H9 (cell line): Measurements from ENCODE around the gene MCF2L. TPM values are rescaled to one million over a fixed set of nuclear protein-coding genes. Genes with fewer than 3 reads are reported as not detected.

Experiments used
- DNase-seq: peaks from one replicate; pipeline ENCODE4 v3.0.0-alpha.2; 2017
- H2AFZ ChIP-seq: one replicate; pipeline ENCODE4 v1.6.1; 2013; ENCODE audit warnings: mild to moderate bottlenecking, low read length, control low read depth, moderate library complexity
- H2AK5ac ChIP-seq: 2 replicates; pipeline ENCODE4 v1.6.1; 2013; ENCODE audit warnings: low read length, control low read depth, mixed read lengths; ENCODE audit not compliant: insufficient read length
- H2BK120ac ChIP-seq: one replicate; pipeline ENCODE4 v1.6.1; 2013; ENCODE audit warnings: low read depth, mild to moderate bottlenecking, low read length, control low read depth, inconsistent platforms; ENCODE audit not compliant: poor library complexity, severe bottlenecking
- H2BK12ac ChIP-seq: 2 replicates; pipeline ENCODE4 v1.6.1; 2013; ENCODE audit warnings: low read length, control low read depth, mixed read lengths, low read depth; ENCODE audit not compliant: insufficient read length
- H2BK15ac ChIP-seq: 2 replicates; pipeline ENCODE4 v1.6.1; 2013; ENCODE audit warnings: low read depth, low read length, control low read depth
- H2BK20ac ChIP-seq: one replicate; pipeline ENCODE4 v1.6.1; 2013; ENCODE audit warnings: low read depth, mild to moderate bottlenecking, low read length, control low read depth, inconsistent platforms; ENCODE audit not compliant: poor library complexity, severe bottlenecking
- H2BK5ac ChIP-seq: 2 replicates; pipeline ENCODE4 v1.6.1; 2013; ENCODE audit warnings: low read length, control low read depth, mixed read lengths; ENCODE audit not compliant: insufficient read length
- H3K14ac ChIP-seq: 2 replicates; pipeline ENCODE4 v1.6.1; 2013; ENCODE audit warnings: low read length, control low read depth; ENCODE audit not compliant: insufficient read depth
- H3K18ac ChIP-seq: 2 replicates; pipeline ENCODE4 v1.6.1; 2013; ENCODE audit warnings: low read depth, mild to moderate bottlenecking, mixed read lengths, low read length, control low read depth; ENCODE audit not compliant: insufficient read length
- H3K23ac ChIP-seq: 2 replicates; pipeline ENCODE4 v1.6.1; 2013; ENCODE audit warnings: low read length, control low read depth, mixed read lengths, low read depth; ENCODE audit not compliant: insufficient read length
- H3K23me2 ChIP-seq: 2 replicates; pipeline ENCODE4 v1.6.1; 2013; ENCODE audit warnings: low read depth, mild to moderate bottlenecking, mixed read lengths, low read length, control low read depth; ENCODE audit not compliant: insufficient read length, poor library complexity, severe bottlenecking
- H3K27ac ChIP-seq: 2 replicates; pipeline ENCODE4 v1.5.1; 2013; ENCODE audit warnings: low read length, control low read depth, mixed read lengths, low read depth; ENCODE audit not compliant: insufficient read length
- H3K27me3 ChIP-seq: 2 replicates; pipeline ENCODE4 v1.6.1; 2013; ENCODE audit warnings: low read length, control low read depth, inconsistent platforms; ENCODE audit not compliant: insufficient read depth
- H3K4ac ChIP-seq: 2 replicates; pipeline ENCODE4 v1.6.1; 2013; ENCODE audit warnings: low read depth, mild to moderate bottlenecking, control low read depth, inconsistent platforms, low read length, moderate library complexity
- H3K4me1 ChIP-seq: 2 replicates; pipeline ENCODE4 v1.6.1; 2013; ENCODE audit warnings: low read length, control low read depth, inconsistent platforms; ENCODE audit not compliant: insufficient read depth
- H3K4me2 ChIP-seq: 2 replicates; pipeline ENCODE4 v1.6.1; 2013; ENCODE audit warnings: low read length, control low read depth, mixed read lengths; ENCODE audit not compliant: insufficient read length, insufficient read depth
- H3K56ac ChIP-seq: 2 replicates; pipeline ENCODE4 v1.6.1; 2013; ENCODE audit warnings: low read depth, mild to moderate bottlenecking, mixed read lengths, low read length, control low read depth; ENCODE audit not compliant: insufficient read length
- H3K79me1 ChIP-seq: 2 replicates; pipeline ENCODE4 v1.6.1; 2013; ENCODE audit warnings: low read depth, mild to moderate bottlenecking, moderate library complexity, low read length, control low read depth, inconsistent platforms; ENCODE audit not compliant: insufficient read depth, poor library complexity, severe bottlenecking
- H3K79me2 ChIP-seq: 2 replicates; pipeline ENCODE4 v1.6.1; 2013; ENCODE audit warnings: low read length, control low read depth, inconsistent platforms; ENCODE audit not compliant: insufficient read depth
- H3K9ac ChIP-seq: 2 replicates; pipeline ENCODE4 v1.6.1; 2013; ENCODE audit warnings: low read length, control low read depth, mixed read lengths; ENCODE audit not compliant: insufficient read length; ENCODE audit errors: extremely low read depth
- H3K9me3 ChIP-seq: one replicate; pipeline ENCODE4 v1.6.1; 2013; ENCODE audit warnings: low read depth, low read length, inconsistent platforms; ENCODE audit not compliant: control insufficient read depth
- H3T11ph ChIP-seq: one replicate; pipeline ENCODE4 v1.6.1; 2013; ENCODE audit warnings: mild to moderate bottlenecking, low read length, control low read depth, inconsistent platforms
- H4K20me1 ChIP-seq: one replicate; pipeline ENCODE4 v1.6.1; 2013; ENCODE audit not compliant: control insufficient read depth, insufficient read length, insufficient read depth
- H4K5ac ChIP-seq: 2 replicates; pipeline ENCODE4 v1.6.1; 2013; ENCODE audit warnings: low read depth, mild to moderate bottlenecking, mixed read lengths, low read length, control low read depth; ENCODE audit not compliant: insufficient read length
- H4K8ac ChIP-seq: replicated peaks from 2 replicates; pipeline ENCODE4 v1.6.1; 2013; ENCODE audit warnings: low read length, control low read depth, mixed read lengths, low read depth; ENCODE audit not compliant: insufficient read length
- H4K91ac ChIP-seq: 2 replicates; pipeline ENCODE4 v1.6.1; 2013; ENCODE audit warnings: low read depth, mild to moderate bottlenecking, moderate library complexity, mixed read lengths, low read length, control low read depth; ENCODE audit not compliant: insufficient read length
- H3K27ac Mint-ChIP-seq, 3 experiments: 2 replicates in 2 of 3; 3 replicates in 1 of 3; pipeline ENCODE4 v1.8.0; 2020 to 2021; ENCODE audit warnings: mixed read lengths in 3 of 3, mild to moderate bottlenecking in 1 of 3, moderate library complexity in 1 of 3
- H3K27me3 Mint-ChIP-seq: 2 replicates; pipeline ENCODE4 v1.8.0; 2021; ENCODE audit warnings: low read depth, mild to moderate bottlenecking, moderate library complexity, mixed read lengths
- H3K36me3 Mint-ChIP-seq, 3 experiments: 2 replicates in 2 of 3; 3 replicates in 1 of 3; pipeline ENCODE4 v1.8.0; 2020 to 2021; ENCODE audit warnings: low read depth in 3 of 3, mixed read lengths in 3 of 3; ENCODE audit not compliant: insufficient read depth in 1 of 3
- H3K4me1 Mint-ChIP-seq, 2 experiments: 2 replicates each; pipeline ENCODE4 v1.8.0; 2020; ENCODE audit warnings: mixed read lengths in 2 of 2
- H3K4me3 Mint-ChIP-seq, 2 experiments: 2 replicates in 1 of 2; 3 replicates in 1 of 2; pipeline ENCODE4 v1.8.0; 2020 to 2021; ENCODE audit warnings: mild to moderate bottlenecking in 2 of 2, mixed read lengths in 2 of 2, moderate library complexity in 1 of 2
- H3K9me3 Mint-ChIP-seq, 2 experiments: 2 replicates in 1 of 2; 3 replicates in 1 of 2; pipeline ENCODE4 v1.8.0; 2020; ENCODE audit warnings: mild to moderate bottlenecking in 2 of 2, mixed read lengths in 2 of 2, moderate library complexity in 1 of 2
- CTCF ChIP-seq: fragments of 200-600 bp; sonication (generic); conservative IDR thresholded peaks from 3 replicates; pipeline ENCODE4 v1.8.0; 2021; ENCODE audit warnings: antibody characterized with exemption, mild to moderate bottlenecking
- WGBS: extraction: QIAGEN DNeasy Blood & Tissue Kit; methylation state at CpG from one replicate; pipeline ENCODE4 v1.1.7; 2013; ENCODE audit warnings: missing lambda C conversion rate, low lambda C conversion rate, mixed read lengths; ENCODE audit not compliant: insufficient read length; ENCODE audit errors: extremely low coverage; 5-methylcytosine and 5-hydroxymethylcytosine counted together
- total RNA-seq: library from RNA; stranded (reverse); gene quantifications from 2 replicates; pipeline ENCODE4 v1.2.1, GENCODE V29; 2021

MCF2L gene
- total RNA-seq, 1 experiment from 2014 or later, result 18.5 TPM

- H3K9me3 ChIP-seq, result no peaks in the 10 kb centered on the region
- Mint-ChIP-seq H3K4me3 (no peak overlapping the region), H3K4me1 (0 out of 4 replicates have a peak, but pooled peaks cover 0 to under 1% of the 10 kb centered on the region in 2 experiments), H3K36me3 (peaks cover 10 to 15% (median 13%) of the 10 kb centered on the region in 3 experiments; a peak in 5 of 7 replicates), H3K27me3 (no peaks in the 10 kb centered on the region), H3K9me3 (peaks cover 0 to 4% of the 10 kb centered on the region in 2 experiments; a peak in 2 of 5 replicates), H3K27ac (no peak overlapping the region)
- no peaks in the 10 kb centered on the region for H3K23me2 ChIP-seq
- no peaks in the 10 kb centered on the region for H3K4me1 ChIP-seq
- DNase-seq, result no peak
- no peaks in the 10 kb centered on the region for H3K27me3 ChIP-seq
- no peak overlapping the region for H3K14ac ChIP-seq
- no CpG with 5 or more reads among the region's 17 CpGs for WGBS
- no peak overlapping the region for H2BK5ac ChIP-seq
- H3K4me2 ChIP-seq, result no peak overlapping the region
- no peak overlapping the region for H3K27ac ChIP-seq
- H2AFZ ChIP-seq, result no peak overlapping the region
- TF ChIP-seq CTCF, result no peak
- H4K91ac ChIP-seq, result no peak overlapping the region
- no peak overlapping the region for H3K9ac ChIP-seq
- no peaks in the 10 kb centered on the region for H3K79me1 ChIP-seq
- H2BK12ac ChIP-seq, result no peak overlapping the region
- no peak overlapping the region for H3K18ac ChIP-seq
- no peak overlapping the region for H4K8ac ChIP-seq
- no peak overlapping the region for H3K4ac ChIP-seq
- H3K56ac ChIP-seq, result no peak overlapping the region
- no peak overlapping the region for H3T11ph ChIP-seq
- H4K5ac ChIP-seq, result no peak overlapping the region
- H2BK120ac ChIP-seq, result no peak overlapping the region
- no peak overlapping the region for H3K23ac ChIP-seq
- H2BK20ac ChIP-seq, result no peak overlapping the region
- H4K20me1 ChIP-seq, result no peaks in the 10 kb centered on the region
- no peak overlapping the region for H2AK5ac ChIP-seq
- H3K79me2 ChIP-seq, result no peaks in the 10 kb centered on the region
- no peak overlapping the region for H2BK15ac ChIP-seq
Measured at GRCh38 chr13:113075711-113076110, 106.7 kb downstream of the MCF2L start.
